H1 (cell line): ENCODE measurements around the gene NRXN3. TPM values are rescaled to one million over a fixed set of nuclear protein-coding genes. Genes with fewer than 3 reads are reported as not detected.

Experiments used
- CTCF ChIA-PET: fragments of 300-600 bp; sonication (Branson Sonifier 250); formaldehyde crosslinking; loops from one replicate; lab custom pipeline; 2021; ENCODE audit not compliant: partially characterized antibody; lab: Charles Lee
- POLR2A ChIA-PET: fragments of 300-600 bp; sonication (Branson Sonifier 250); formaldehyde crosslinking; loops from one replicate; lab custom pipeline; 2021; ENCODE audit warnings: inconsistent platforms; ENCODE audit not compliant: partially characterized antibody; lab: Charles Lee
- DNase-seq, 2 experiments: peaks; one replicate each; pipeline versions ENCODE4 v3.0.0 to v3.0.0-alpha.2; 2010 to 2022; ENCODE audit warnings: low spot score in 2 of 2, low read depth in 1 of 2, mixed read lengths in 1 of 2
- FAIRE-seq: peaks from 2 replicates; lab custom pipeline; 2011; peaks lifted over from hg19 to GRCh38; lab: Jason Lieb, UNC
- H2AFZ ChIP-seq: 2 replicates; pipeline ENCODE4 v1.8.1; 2012; ENCODE audit warnings: low read length, inconsistent platforms
- H2AK5ac ChIP-seq: 2 replicates; pipeline ENCODE4 v1.6.1; 2013; ENCODE audit warnings: low read depth, low read length
- H2BK120ac ChIP-seq: replicated peaks from 2 replicates; pipeline ENCODE3; 2013; ENCODE audit warnings: low read depth, low read length, inconsistent platforms
- H2BK12ac ChIP-seq: 2 replicates; pipeline ENCODE4 v1.6.1; 2013; ENCODE audit warnings: low read depth, low read length
- H2BK15ac ChIP-seq: 2 replicates; pipeline ENCODE4 v1.6.1; 2013; ENCODE audit warnings: low read length
- H2BK20ac ChIP-seq: 2 replicates; pipeline ENCODE4 v1.6.1; 2013; ENCODE audit warnings: low read length
- H2BK5ac ChIP-seq: 2 replicates; pipeline ENCODE4 v1.6.1; 2013; ENCODE audit warnings: low read depth, low read length
- H3K14ac ChIP-seq: 2 replicates; pipeline ENCODE4 v1.6.1; 2013; ENCODE audit warnings: inconsistent platforms; ENCODE audit not compliant: insufficient read length
- H3K18ac ChIP-seq: 2 replicates; pipeline ENCODE4 v1.6.1; 2013; ENCODE audit warnings: low read length; ENCODE audit errors: extremely low read depth
- H3K23ac ChIP-seq: 2 replicates; pipeline ENCODE4 v1.6.1; 2013; ENCODE audit warnings: inconsistent platforms; ENCODE audit not compliant: insufficient read length
- H3K23me2 ChIP-seq: 2 replicates; pipeline ENCODE4 v1.6.1; 2013; ENCODE audit warnings: low read depth, low read length
- H3K27ac ChIP-seq: 2 replicates; pipeline ENCODE4 v1.6.1; 2011; ENCODE audit warnings: low read depth, low read length, inconsistent platforms
- H3K27me3 ChIP-seq, 4 experiments: replicated peaks in 1 of 4; 1 replicate in 1 of 4; 2 replicates in 3 of 4; pipeline versions ENCODE4 v1.6.1 to v1.8.1; 2011 to 2013; ENCODE audit warnings: low read length in 3 of 4, mild to moderate bottlenecking in 3 of 4, inconsistent platforms in 2 of 4, mixed read lengths in 2 of 4, moderate library complexity in 1 of 4; ENCODE audit not compliant: control insufficient read depth in 3 of 4, insufficient read depth in 3 of 4; ENCODE audit errors: extremely low read depth in 1 of 4
- H3K36me3 ChIP-seq, 4 experiments: 2 replicates each; pipeline versions ENCODE4 v1.6.1 to v1.8.1; 2011 to 2013; ENCODE audit warnings: mild to moderate bottlenecking in 4 of 4, low read length in 3 of 4, moderate library complexity in 2 of 4, control low read depth in 1 of 4, inconsistent platforms in 1 of 4; ENCODE audit not compliant: insufficient read depth in 4 of 4, control insufficient read depth in 2 of 4
- H3K4ac ChIP-seq: replicated peaks from 2 replicates; pipeline ENCODE3; 2013; ENCODE audit warnings: low read length, low read depth, mixed read lengths, inconsistent platforms; ENCODE audit not compliant: insufficient read length
- H3K4me1 ChIP-seq, 4 experiments: replicated peaks in 1 of 4; 1 replicate in 1 of 4; 2 replicates in 3 of 4; pipeline versions ENCODE4 v1.6.1 to v1.8.1; 2011 to 2013; ENCODE audit warnings: low read length in 3 of 4, inconsistent platforms in 2 of 4, mixed read lengths in 1 of 4; ENCODE audit not compliant: insufficient read depth in 4 of 4, control insufficient read depth in 3 of 4
- H3K4me2 ChIP-seq, 2 experiments: 2 replicates each; pipeline versions ENCODE4 v1.6.1 to v1.8.1; 2011 to 2013; ENCODE audit warnings: low read depth in 2 of 2, low read length in 2 of 2, control low read depth in 1 of 2, inconsistent platforms in 1 of 2, mild to moderate bottlenecking in 1 of 2; ENCODE audit not compliant: insufficient read depth in 1 of 2
- H3K4me3 ChIP-seq, 4 experiments: fragments of 200-600, 300-600 bp in 1 of 4; sonication (generic), shearing (Covaris generic), sonication (Bioruptor Twin) in 1 of 4; 2 replicates each; pipeline versions ENCODE4 v1.5.1 to v1.8.1; 2011 to 2016; ENCODE audit warnings: low read length in 4 of 4, low read depth in 3 of 4, control low read depth in 2 of 4, inconsistent platforms in 2 of 4, mild to moderate bottlenecking in 2 of 4, mixed read lengths in 1 of 4, moderate library complexity in 1 of 4; ENCODE audit not compliant: insufficient read depth in 2 of 4; ENCODE audit errors: extremely low read depth in 1 of 4
- H3K56ac ChIP-seq: replicated peaks from 2 replicates; pipeline ENCODE3; 2013; ENCODE audit warnings: low read depth, mild to moderate bottlenecking, mixed read lengths, low read length, inconsistent platforms; ENCODE audit not compliant: insufficient read length
- H3K79me1 ChIP-seq: 2 replicates; pipeline ENCODE4 v1.6.1; 2013; ENCODE audit warnings: low read depth, low read length, control low read depth
- H3K79me2 ChIP-seq, 2 experiments: 2 replicates each; pipeline versions ENCODE4 v1.6.1 to v1.8.1; 2012 to 2013; ENCODE audit warnings: low read length in 2 of 2, mild to moderate bottlenecking in 2 of 2, inconsistent platforms in 1 of 2; ENCODE audit not compliant: insufficient read depth in 2 of 2, control insufficient read depth in 1 of 2
- H3K9ac ChIP-seq, 4 experiments: replicated peaks in 1 of 4; 1 replicate in 1 of 4; 2 replicates in 3 of 4; pipeline versions ENCODE4 v1.6.1 to v1.8.1; 2011 to 2013; ENCODE audit warnings: low read depth in 3 of 4, low read length in 3 of 4, control low read depth in 2 of 4, mild to moderate bottlenecking in 2 of 4, moderate library complexity in 2 of 4, inconsistent platforms in 1 of 4; ENCODE audit errors: extremely low read depth in 1 of 4
- H3K9me3 ChIP-seq, 2 experiments: 2 replicates each; pipeline versions ENCODE4 v1.6.1 to v1.8.1; 2012 to 2013; ENCODE audit warnings: mild to moderate bottlenecking in 2 of 2, moderate library complexity in 2 of 2, control low read depth in 1 of 2, inconsistent platforms in 1 of 2, low read depth in 1 of 2, low read length in 1 of 2, mixed read lengths in 1 of 2; ENCODE audit not compliant: insufficient read depth in 2 of 2
- H4K20me1 ChIP-seq, 2 experiments: replicated peaks in 1 of 2; 2 replicates each; pipeline versions ENCODE3 to v1.8.1; 2011 to 2013; ENCODE audit warnings: inconsistent platforms in 2 of 2, low read length in 2 of 2, mild to moderate bottlenecking in 1 of 2; ENCODE audit not compliant: insufficient read depth in 2 of 2, control insufficient read depth in 1 of 2
- H4K5ac ChIP-seq: 2 replicates; pipeline ENCODE4 v1.6.1; 2013; ENCODE audit warnings: low read length, low read depth, mixed read lengths, inconsistent platforms; ENCODE audit not compliant: insufficient read length
- H4K8ac ChIP-seq: 2 replicates; pipeline ENCODE4 v1.8.0; 2013; ENCODE audit warnings: mild to moderate bottlenecking, moderate library complexity, low read length, inconsistent platforms; ENCODE audit not compliant: insufficient read depth; ENCODE audit errors: extremely low read depth
- H4K91ac ChIP-seq: replicated peaks from 2 replicates; pipeline ENCODE3; 2013; ENCODE audit warnings: low read length, mixed read lengths, inconsistent platforms; ENCODE audit not compliant: insufficient read length
- BCL11A ChIP-seq, 2 experiments: IDR thresholded peaks; one replicate each; pipeline ENCODE4 v1.6.1; 2011; ENCODE audit warnings: low read depth in 2 of 2, low read length in 2 of 2, mild to moderate bottlenecking in 2 of 2
- CHD2 ChIP-seq: IDR thresholded peaks from 2 replicates; pipeline ENCODE4 v1.6.1; 2012; ENCODE audit warnings: low read length, improper control_type of control experiment
- KDM4A ChIP-seq: IDR thresholded peaks from one replicate; pipeline ENCODE4 v1.7.1; 2012; ENCODE audit warnings: low read depth, mild to moderate bottlenecking, moderate library complexity, low read length, inconsistent platforms; ENCODE audit not compliant: severe bottlenecking
- POLR2A ChIP-seq, 2 experiments: IDR thresholded peaks; 1 replicate in 1 of 2; 2 replicates in 1 of 2; pipeline ENCODE4 v1.6.1; 2011; ENCODE audit warnings: low read depth in 2 of 2, low read length in 2 of 2, mild to moderate bottlenecking in 2 of 2; ENCODE audit errors: control extremely low read depth in 1 of 2
- RFX5 ChIP-seq: IDR thresholded peaks from 2 replicates; pipeline ENCODE4 v1.6.1; 2011; ENCODE audit warnings: low read depth, low read length, improper control_type of control experiment, borderline replicate concordance
- SRF ChIP-seq: IDR thresholded peaks from 2 replicates; pipeline ENCODE4 v1.6.1; 2011; ENCODE audit warnings: mild to moderate bottlenecking, low read depth, low read length, moderate library complexity
- TBP ChIP-seq: IDR thresholded peaks from 2 replicates; pipeline ENCODE4 v1.6.1; 2011; ENCODE audit warnings: low read depth, low read length, improper control_type of control experiment
- TCF12 ChIP-seq: IDR thresholded peaks from 2 replicates; pipeline ENCODE4 v1.6.1; 2011; ENCODE audit warnings: low read depth, mild to moderate bottlenecking, low read length
- ZNF274 ChIP-seq: IDR thresholded peaks from 2 replicates; pipeline ENCODE4 v1.7.0; 2012; ENCODE audit warnings: low read length, borderline replicate concordance; ENCODE audit errors: extremely low read depth
- WGBS, 2 experiments: shearing (Covaris generic) in 1 of 2; methylation state at CpG; one replicate each; pipeline versions ENCODE4 v1.1.6 to v1.1.7; 2013 to 2015; ENCODE audit warnings: low lambda C conversion rate in 2 of 2, mixed read lengths in 2 of 2, inconsistent platforms in 1 of 2, low coverage in 1 of 2, missing lambda C conversion rate in 1 of 2; ENCODE audit not compliant: insufficient replicate concordance in 2 of 2, insufficient coverage in 1 of 2, insufficient read length in 1 of 2; ENCODE audit errors: extremely low coverage in 1 of 2, missing lambda C conversion rate in 1 of 2; 5-methylcytosine and 5-hydroxymethylcytosine counted together
- polyA plus RNA-seq, 7 experiments: library from polyadenylated mRNA; depleted of rRNA in 3 of 7; stranded (reverse) in 5 of 7; unstranded in 2 of 7; fragments of >200 nt in 5 of 7; fragments of 200-250 nt in 2 of 7; gene quantifications; 1 replicate in 5 of 7; 2 replicates in 1 of 7; 4 replicates in 1 of 7; pipeline versions ENCODE4 v1.2.1 to v1.2.3, GENCODE V29; 2011 to 2013; ENCODE audit warnings: missing spikeins in 2 of 7, mixed read lengths in 2 of 7
- total RNA-seq: library from RNA; stranded (reverse); fragmentation: NEBNext Ultra II Directional; extraction: Animal tissue kit (Norgen Biotek cat#: 25700); gene quantifications from 2 replicates; pipeline ENCODE4 v1.2.1, GENCODE V29; 2021
- TF ChIP-seq, protein P1 (sequence below): IDR thresholded peaks from 2 replicates; pipeline ENCODE4 v1.6.1; 2012; ENCODE audit warnings: inconsistent platforms

NRXN3 gene
- total and polyA plus RNA-seq, 2 of the 8 experiments (the other 6 are each of a cell fraction or from before 2014, with no cell fraction given), result 2.6 to 4.1 TPM

DNA sequence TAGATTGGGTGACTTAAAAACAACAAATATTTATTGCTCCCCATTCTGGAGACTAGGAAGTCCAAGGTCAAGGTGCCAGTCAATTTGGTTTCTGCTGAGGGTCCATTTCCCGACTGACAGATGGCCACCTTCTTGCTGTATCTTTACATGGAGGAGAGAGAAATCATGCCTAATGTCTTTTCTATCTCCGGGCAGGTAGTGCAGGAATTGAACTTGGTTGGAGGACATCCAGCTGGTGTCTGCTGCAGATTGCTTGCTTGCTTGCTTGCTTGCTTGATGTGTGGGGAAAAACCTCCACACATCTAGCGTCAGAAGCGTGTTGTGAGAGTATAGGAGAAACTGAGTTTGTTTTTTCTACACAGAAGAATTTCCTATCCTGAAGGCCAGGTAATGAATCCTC is 1479.7 kb downstream of the NRXN3 start:
- POLR2A ChIA-PET, result no interaction called here

More for the DNA sequence above, 1479.7 kb downstream of the NRXN3 start:
- Histone ChIP-seq H2BK12ac (no peak overlapping the region), H3K27ac (no peak overlapping the region), H2AFZ (no peak overlapping the region), H3K4ac (no peak overlapping the region), H4K8ac (no peak overlapping the region; the same call in 1 of the 2 replicates), H3K27me3 (no peaks in the 10 kb centered on the region), H2BK15ac (no peak overlapping the region), H3K9me3 (no peaks in the 10 kb centered on the region), H3K4me1 (no peaks in the 10 kb centered on the region), H2BK5ac (no peak overlapping the region), H3K4me2 (no peak overlapping the region), H3K4me3 (no peak overlapping the region), H4K5ac (no peak overlapping the region), H3K23me2 (no peaks in the 10 kb centered on the region), H3K79me2 (no peaks in the 10 kb centered on the region), H3K18ac (no peak overlapping the region), H3K36me3 (no peaks in the 10 kb centered on the region), H2AK5ac (no peak overlapping the region), H3K23ac (no peak overlapping the region), H2BK120ac (no peak overlapping the region), H4K20me1 (no peaks in the 10 kb centered on the region), H3K9ac (no peak overlapping the region), H3K56ac (no peak overlapping the region), H4K91ac (no peak overlapping the region), H2BK20ac (no peak overlapping the region), H3K79me1 (no peaks in the 10 kb centered on the region), H3K14ac (no peak overlapping the region)
- 97% methylated on average over 4 of the region's 4 CpGs; no CpG with 5 or more reads in 1 of the 2 experiments for WGBS, 2 experiments
- CTCF ChIA-PET, result no interaction called here
- TF ChIP-seq POLR2A (IDR thresholded peaks at IDR 0.05; ENCODE audit: control extremely low read depth in 1 of 2, low read depth in 2 of 2, low read length in 2 of 2) (no peak), RFX5 (no peak), TCF12 (no peak), KDM4A (no peak), TBP (no peak), SRF (no peak), ZNF274 (no peak), CHD2 (no peak), BCL11A (IDR thresholded peaks at IDR 0.05; ENCODE audit: low read depth in 2 of 2, low read length in 2 of 2) (no peak)
- TF ChIP-seq, protein P1, sequence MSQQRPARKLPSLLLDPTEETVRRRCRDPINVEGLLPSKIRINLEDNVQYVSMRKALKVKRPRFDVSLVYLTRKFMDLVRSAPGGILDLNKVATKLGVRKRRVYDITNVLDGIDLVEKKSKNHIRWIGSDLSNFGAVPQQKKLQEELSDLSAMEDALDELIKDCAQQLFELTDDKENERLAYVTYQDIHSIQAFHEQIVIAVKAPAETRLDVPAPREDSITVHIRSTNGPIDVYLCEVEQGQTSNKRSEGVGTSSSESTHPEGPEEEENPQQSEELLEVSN, result no peak
- no peak for DNase-seq
- no peak for FAIRE-seq
